D721Med (cell line): ENCODE data around the gene PLAAT5.

Experiments
- DNase-seq: peaks from one replicate; pipeline ENCODE4 v3.0.0; 2011; ENCODE audit warnings: low spot score; ENCODE audit not compliant: insufficient read length
- FAIRE-seq: peaks from 2 replicates; lab custom pipeline; 2011; peaks lifted over from hg19 to GRCh38; lab: Jason Lieb, UNC
- TF ChIP-seq, protein P1 (sequence below): IDR thresholded peaks from 2 replicates; pipeline ENCODE4 v1.5.1; 2012; ENCODE audit warnings: mild to moderate bottlenecking, control low read depth; ENCODE audit not compliant: insufficient read depth; ENCODE audit errors: missing control alignments

Gene PLAAT5

DNA sequence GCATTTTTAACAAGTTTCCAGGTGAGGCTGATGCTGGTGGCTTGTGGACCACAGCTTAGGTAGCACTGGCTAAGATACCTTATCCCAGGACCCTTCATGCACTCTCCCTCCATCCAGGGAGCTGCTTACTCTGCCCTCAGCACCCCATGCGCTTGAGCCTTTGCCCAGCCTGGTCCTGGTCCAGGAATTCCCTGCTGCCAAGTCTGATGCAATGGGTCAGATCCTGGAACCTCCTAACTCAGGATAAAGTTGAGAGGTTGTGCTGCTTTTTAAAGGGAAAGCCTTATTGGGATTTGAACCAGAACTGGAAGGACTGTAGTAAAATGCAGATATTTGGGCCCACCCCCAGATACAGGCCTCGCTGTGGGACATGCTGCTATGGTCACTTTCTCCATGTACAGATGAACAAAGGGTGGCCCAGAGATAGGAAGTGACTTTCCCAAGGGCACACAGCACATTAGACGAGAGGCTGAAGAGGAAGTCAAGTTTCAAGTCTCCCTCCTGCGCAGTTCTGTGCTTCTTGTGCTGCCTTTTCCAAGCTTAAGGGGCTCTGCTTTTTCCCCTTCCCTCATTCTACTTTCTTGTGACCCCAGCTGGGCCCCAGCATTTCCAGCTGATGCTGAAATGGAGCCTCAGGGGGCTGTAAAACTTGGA lies 14.1 kb upstream of the PLAAT5 start:
- FAIRE-seq, result no peak
- TF ChIP-seq, protein P1, sequence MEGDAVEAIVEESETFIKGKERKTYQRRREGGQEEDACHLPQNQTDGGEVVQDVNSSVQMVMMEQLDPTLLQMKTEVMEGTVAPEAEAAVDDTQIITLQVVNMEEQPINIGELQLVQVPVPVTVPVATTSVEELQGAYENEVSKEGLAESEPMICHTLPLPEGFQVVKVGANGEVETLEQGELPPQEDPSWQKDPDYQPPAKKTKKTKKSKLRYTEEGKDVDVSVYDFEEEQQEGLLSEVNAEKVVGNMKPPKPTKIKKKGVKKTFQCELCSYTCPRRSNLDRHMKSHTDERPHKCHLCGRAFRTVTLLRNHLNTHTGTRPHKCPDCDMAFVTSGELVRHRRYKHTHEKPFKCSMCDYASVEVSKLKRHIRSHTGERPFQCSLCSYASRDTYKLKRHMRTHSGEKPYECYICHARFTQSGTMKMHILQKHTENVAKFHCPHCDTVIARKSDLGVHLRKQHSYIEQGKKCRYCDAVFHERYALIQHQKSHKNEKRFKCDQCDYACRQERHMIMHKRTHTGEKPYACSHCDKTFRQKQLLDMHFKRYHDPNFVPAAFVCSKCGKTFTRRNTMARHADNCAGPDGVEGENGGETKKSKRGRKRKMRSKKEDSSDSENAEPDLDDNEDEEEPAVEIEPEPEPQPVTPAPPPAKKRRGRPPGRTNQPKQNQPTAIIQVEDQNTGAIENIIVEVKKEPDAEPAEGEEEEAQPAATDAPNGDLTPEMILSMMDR, result no peak
- DNase-seq, result no peak

DNA sequence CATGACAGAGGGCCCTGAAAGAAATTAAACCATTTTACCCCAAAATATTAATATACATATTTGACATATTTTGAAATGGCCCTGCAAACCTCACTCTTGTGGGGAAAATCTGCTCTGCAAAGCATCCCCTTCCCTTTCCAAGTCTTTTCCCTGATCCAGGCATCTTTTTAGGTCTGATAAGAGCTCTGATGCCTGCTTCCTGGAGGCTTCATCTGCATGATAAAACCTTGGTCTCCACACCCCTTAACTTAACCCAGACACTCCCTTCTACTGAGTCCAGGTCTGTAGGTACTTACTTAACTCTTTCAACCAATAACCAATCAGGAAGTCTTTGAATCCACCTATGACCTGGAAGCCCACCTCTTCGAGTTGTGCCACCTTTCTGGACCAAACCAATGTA lies 13.1 kb upstream of the PLAAT5 start:
- DNase-seq, result no peak
- FAIRE-seq, result no peak
- TF ChIP-seq, protein P1, result no peak

DNA sequence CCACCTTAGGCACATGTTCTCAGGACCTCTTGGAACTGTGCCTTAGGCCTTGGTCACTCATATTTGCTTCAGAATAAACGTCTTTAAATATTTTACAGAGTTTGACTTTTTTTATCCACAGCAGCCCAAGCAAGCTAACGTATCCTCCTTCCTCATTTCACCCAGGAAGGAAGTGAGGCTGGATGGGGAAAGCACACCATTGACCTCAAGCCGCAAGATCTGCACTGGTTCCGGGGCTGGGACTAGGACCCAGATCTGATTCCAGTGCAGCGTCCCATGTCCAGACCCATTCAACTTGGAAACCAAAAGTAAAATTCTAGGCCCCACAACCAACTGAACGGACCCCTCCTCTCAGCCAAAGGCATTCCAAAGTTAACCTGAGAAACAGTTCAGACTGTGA lies 12.5 kb upstream of the PLAAT5 start:
- TF ChIP-seq, protein P1, result no peak
- FAIRE-seq, result no peak
- DNase-seq, result no peak

DNA sequence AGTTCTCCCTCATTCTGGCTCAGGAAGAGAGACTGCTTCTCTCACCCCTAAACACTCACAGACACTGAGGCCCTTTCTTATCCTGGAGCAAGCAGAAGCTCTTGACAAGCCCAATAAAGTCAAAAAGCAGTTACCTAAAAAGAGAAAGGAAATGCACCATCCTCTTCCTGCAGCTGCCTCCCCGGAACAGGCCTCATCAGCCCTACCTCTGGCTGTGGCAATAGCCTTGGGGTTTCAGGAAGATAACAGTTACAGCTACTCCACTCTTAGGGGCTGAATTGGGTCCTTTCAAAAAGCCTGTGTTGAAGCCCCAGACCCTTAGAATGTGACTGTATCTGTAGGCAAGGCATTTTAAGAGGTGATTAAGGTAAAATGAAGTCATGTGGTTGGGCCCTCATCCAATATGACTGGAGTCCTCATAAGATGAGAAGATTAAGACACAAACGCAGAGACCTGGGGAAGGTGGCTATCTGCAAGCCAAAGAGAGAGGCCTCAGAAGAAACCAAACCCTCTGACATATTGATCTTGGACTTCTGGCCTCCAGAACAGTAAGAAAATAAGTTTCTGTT lies 11.4 kb upstream of the PLAAT5 start:
- TF ChIP-seq, protein P1, result no peak
- no peak for FAIRE-seq
- DNase-seq, result no peak

DNA sequence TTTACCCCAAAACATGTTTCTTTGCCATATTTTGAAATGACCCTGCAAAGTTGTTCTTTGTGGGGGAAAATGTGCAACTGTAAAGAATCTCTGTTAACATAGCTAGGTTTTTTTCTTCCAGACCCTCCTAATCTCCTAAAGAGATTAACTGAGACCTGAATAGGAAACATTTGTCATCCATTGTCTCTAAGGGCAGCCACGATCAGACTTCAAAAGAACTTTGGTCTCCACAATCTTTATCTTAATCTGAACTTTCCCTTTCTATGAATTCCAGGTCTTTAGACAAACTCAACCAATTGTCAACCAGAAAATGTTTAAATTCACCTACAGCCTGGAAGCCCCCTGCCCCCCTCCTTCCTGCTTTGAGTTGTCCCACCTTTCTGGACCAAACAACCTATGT lies 10.3 kb upstream of the PLAAT5 start:
- FAIRE-seq, result no peak
- TF ChIP-seq, protein P1, result no peak
- DNase-seq, result no peak

DNA sequence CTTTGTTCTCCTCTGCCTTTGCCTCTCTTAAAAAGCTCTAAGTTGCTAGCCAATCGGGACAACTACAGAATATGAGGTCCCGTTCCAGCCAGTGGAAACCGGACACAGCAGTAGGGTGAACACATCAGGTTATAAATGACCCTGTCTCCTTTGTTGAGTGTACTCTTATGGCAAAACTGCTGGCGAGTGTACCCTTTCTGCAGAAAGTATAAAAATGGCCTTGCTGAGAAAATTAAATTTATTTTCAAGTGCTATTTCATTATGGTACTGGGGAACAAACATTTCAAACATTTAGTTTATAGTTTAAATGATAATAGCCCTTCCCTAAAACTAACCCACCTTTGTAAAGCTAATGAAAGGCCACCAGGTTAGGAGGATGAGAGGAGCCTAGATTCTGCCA lies 8.9 kb upstream of the PLAAT5 start:
- FAIRE-seq, result no peak

DNA sequence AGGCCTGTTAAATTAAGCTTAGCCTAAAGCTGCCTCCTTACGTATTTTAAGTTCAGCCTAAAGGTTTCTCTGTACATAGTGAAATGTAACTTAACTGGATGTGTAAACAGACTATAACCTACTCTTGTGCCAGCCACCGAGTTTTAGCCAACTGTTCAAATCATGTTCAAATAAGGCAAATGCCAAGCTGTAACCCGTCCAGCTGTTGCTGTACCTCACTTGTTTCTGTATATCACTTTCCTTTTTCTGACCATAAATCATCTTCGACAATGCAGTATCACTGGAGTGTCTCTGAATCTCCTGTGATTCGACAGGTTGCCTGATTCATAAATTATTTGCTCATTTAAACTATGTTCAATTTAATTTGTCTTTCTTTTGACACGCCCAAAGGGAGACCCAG lies 4.0 kb upstream of the PLAAT5 start:
- no peak for FAIRE-seq
- no peak for DNase-seq
- TF ChIP-seq, protein P1, result no peak

More for the DNA sequence above, 8.9 kb upstream of the PLAAT5 start:
- DNase-seq, result no peak
- TF ChIP-seq, protein P1, result no peak
